Kidney epithelial cell (primary cell): ENCODE measurements around the gene HSD17B2. TPM values are rescaled to one million over a fixed set of nuclear protein-coding genes. Genes with fewer than 3 reads are reported as not detected.

Source experiments
- DNase-seq: peaks from one replicate; pipeline ENCODE4 v3.0.0-alpha.2; 2010; ENCODE audit warnings: low read depth
- H3K27me3 ChIP-seq: 2 replicates; pipeline ENCODE4 v1.6.0; 2011; ENCODE audit warnings: low read length; ENCODE audit not compliant: control insufficient read depth, insufficient read depth
- H3K36me3 ChIP-seq: 2 replicates; pipeline ENCODE4 v1.5.1; 2011; ENCODE audit warnings: low read length; ENCODE audit not compliant: control insufficient read depth, insufficient read depth
- H3K4me3 ChIP-seq: 2 replicates; pipeline ENCODE4 v1.5.1; 2011; ENCODE audit warnings: low read depth, mild to moderate bottlenecking, control low read depth, low read length
- total RNA-seq: library from RNA; depleted of rRNA; stranded (reverse); fragments of >200 nt; gene quantifications from 2 replicates; pipeline ENCODE4 v1.2.3, GENCODE V29; 2015
- TF ChIP-seq, protein P1 (sequence below): IDR thresholded peaks from 2 replicates; pipeline ENCODE4 v1.5.1; 2011; ENCODE audit warnings: mild to moderate bottlenecking, moderate library complexity, low read length, control low read depth, inconsistent platforms; ENCODE audit not compliant: insufficient read depth, poor library complexity, severe bottlenecking

The HSD17B2 gene
- total RNA-seq, 1 donor from 2014 or later = not detected

DNA sequence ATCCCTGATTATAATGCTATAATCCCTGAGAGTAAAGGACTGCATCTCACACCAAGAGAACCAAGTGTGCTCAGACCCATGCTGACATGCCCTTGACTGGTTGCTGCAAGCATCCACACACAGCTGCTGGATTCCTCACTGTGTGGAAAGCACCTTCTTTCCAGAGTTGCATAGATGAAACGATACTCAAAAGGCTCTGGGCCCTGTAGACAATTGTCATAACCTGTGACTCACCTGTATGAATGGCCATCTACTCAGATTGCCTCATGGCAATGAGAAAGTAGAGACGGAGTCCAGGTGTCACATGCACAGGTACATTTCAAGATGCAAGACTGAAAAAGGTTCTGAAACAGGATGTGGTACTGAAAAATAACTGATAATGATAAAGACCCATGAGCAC is 76.9 kb downstream of the HSD17B2 start:
- H3K27me3 ChIP-seq = no peaks in the 10 kb centered on the region
- DNase-seq = no peak
- H3K36me3 ChIP-seq = no peaks in the 10 kb centered on the region
- TF ChIP-seq, protein P1, sequence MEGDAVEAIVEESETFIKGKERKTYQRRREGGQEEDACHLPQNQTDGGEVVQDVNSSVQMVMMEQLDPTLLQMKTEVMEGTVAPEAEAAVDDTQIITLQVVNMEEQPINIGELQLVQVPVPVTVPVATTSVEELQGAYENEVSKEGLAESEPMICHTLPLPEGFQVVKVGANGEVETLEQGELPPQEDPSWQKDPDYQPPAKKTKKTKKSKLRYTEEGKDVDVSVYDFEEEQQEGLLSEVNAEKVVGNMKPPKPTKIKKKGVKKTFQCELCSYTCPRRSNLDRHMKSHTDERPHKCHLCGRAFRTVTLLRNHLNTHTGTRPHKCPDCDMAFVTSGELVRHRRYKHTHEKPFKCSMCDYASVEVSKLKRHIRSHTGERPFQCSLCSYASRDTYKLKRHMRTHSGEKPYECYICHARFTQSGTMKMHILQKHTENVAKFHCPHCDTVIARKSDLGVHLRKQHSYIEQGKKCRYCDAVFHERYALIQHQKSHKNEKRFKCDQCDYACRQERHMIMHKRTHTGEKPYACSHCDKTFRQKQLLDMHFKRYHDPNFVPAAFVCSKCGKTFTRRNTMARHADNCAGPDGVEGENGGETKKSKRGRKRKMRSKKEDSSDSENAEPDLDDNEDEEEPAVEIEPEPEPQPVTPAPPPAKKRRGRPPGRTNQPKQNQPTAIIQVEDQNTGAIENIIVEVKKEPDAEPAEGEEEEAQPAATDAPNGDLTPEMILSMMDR = no peak
- no peak overlapping the region for H3K4me3 ChIP-seq

DNA sequence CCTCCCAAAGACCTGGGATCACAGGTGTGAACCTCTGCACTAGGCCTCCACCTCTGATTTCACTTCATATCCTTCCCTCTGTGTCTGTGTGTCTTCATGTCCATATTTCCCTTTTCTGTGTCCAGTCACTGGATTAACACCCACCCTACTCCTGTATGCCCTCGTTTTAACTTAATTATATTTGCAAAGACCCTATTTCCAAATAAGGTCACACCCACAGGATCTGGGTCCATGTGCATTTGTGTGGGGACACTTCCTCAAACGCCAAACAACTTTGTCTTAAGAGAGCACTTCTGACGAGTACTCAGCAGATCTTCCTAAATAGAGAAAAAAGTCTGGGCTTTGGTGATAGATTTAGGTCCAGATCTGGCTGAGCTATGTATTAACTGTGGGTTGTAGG is 78.7 kb downstream of the HSD17B2 start:
- no peaks in the 10 kb centered on the region for H3K27me3 ChIP-seq
- no peaks in the 10 kb centered on the region for H3K36me3 ChIP-seq
- no peak for DNase-seq
- TF ChIP-seq, protein P1 = no peak
- no peak overlapping the region for H3K4me3 ChIP-seq

DNA sequence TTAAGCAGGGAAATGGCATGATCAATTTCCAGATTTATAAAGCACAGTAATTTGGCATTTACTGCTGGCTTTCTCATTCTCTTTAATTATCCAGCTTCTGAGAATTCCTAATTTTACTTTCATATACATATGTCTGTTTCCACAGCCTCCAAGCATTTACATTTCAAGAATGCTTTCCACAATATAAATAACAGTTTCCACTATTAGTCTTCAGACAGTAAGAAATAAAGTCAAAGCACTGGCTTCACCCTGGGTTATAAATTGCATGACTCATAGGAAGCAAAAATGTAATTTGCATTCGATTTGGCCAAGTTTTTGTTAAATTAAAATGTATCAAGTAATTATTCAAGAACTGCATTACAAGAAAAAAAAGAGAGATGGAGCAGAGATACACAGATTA is 81.5 kb downstream of the HSD17B2 start:
- no peak for DNase-seq
- Histone ChIP-seq H3K27me3 (no peaks in the 10 kb centered on the region), H3K36me3 (no peaks in the 10 kb centered on the region), H3K4me3 (no peak overlapping the region)
- TF ChIP-seq, protein P1 = no peak

DNA sequence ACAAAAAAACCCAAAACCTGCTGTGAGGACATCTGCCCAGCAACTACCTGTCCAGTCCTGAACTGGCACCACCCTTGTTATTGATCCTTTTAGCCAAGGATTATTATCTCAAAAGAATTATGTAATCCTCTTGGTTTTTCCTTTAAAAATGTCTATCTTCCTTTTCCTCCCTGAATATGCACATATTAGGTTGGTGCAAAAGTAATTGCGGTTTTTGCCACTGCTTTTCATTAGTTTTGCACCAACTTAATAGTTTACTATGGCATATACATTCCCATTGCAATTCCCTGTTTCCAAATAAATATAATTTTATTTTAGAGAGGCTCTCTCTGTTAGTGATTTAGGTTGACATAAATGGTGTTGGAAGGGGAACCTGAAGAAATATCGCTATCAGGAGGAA is 83.7 kb downstream of the HSD17B2 start:
- no peak for DNase-seq
- no peaks in the 10 kb centered on the region for H3K27me3 ChIP-seq
- no peak overlapping the region for H3K4me3 ChIP-seq
- TF ChIP-seq, protein P1 = no peak
- H3K36me3 ChIP-seq = no peaks in the 10 kb centered on the region

DNA sequence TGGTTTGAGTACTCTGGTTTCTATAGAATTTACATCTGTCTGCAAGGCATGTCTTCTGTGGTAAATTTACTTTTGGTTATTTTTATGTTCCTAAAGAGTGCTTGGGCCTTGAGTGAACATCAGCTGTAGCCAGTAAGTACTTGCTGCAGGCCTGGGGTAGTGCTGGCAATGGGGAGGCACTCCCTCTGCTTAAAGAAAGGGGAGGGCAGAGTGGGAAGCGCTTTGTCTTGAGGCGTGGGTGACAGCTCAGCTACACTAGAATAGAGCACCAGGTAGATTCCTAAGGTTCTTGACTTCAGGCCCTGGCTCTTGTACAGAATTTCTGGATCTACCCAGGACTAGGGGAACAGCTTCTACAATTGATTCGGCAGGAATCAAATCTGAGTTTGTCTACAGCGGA is 84.4 kb downstream of the HSD17B2 start:
- Histone ChIP-seq H3K4me3 (no peak overlapping the region), H3K27me3 (no peaks in the 10 kb centered on the region), H3K36me3 (no peaks in the 10 kb centered on the region)
- TF ChIP-seq, protein P1 = no peak
- DNase-seq = no peak

DNA sequence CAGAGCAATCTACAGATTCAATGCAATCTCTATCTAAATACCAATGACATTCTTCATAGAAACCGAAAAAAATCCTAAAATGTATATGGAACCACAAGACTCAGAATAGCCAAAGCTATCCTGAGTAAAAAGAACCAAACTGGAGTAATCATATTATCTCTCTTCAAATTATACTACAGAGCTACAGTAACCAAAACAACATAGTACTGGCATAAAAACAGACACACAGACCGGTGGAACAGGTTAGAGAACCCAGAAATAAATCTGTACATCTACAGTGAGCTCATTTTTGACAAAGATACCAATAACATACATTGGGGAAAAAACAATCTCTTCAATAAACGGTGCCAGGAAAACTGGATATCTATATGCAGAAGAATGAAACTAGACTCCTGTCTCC is 89.6 kb downstream of the HSD17B2 start:
- H3K4me3 ChIP-seq = no peak overlapping the region
- no peak for DNase-seq
- H3K36me3 ChIP-seq = no peaks in the 10 kb centered on the region
- TF ChIP-seq, protein P1 = no peak
- no peaks in the 10 kb centered on the region for H3K27me3 ChIP-seq
